ENCODE measurements around the gene HDAC9.
A peak's percentile ranks its signal among the peaks of the same experiment; 100 is the strongest.

HDAC9 gene

DNA sequence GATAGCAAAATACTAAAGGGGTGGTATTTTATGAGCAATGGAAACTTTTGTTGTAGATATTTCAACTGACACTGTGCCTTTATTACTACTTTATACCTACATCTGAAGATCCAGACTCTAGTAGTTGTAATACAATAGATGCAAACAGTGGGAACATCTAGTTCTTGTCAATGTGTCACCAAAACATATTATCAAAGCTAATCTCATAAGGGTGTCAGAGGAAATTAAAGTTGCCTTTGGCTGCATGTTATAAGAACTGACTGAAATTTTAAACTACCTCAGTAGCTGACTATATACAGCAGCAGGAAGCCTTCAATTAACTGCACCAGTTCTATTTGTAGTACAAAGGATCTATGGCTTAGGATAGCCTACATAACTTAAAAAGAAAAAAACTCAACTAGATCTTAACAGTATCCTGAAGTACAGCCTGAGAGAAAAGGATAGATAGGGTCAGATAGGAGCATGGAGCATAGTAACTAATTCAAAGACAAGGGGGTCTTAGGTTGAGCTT lies 30.9 kb downstream of the HDAC9 start:
- DNase-seq (ENCODE audit: low spot score), result no peak

GRCh38 chr7:18529239-18529638 lies 33.7 kb downstream of the HDAC9 start:
- DNase-seq (ENCODE audit: low spot score), result no peak

DNA sequence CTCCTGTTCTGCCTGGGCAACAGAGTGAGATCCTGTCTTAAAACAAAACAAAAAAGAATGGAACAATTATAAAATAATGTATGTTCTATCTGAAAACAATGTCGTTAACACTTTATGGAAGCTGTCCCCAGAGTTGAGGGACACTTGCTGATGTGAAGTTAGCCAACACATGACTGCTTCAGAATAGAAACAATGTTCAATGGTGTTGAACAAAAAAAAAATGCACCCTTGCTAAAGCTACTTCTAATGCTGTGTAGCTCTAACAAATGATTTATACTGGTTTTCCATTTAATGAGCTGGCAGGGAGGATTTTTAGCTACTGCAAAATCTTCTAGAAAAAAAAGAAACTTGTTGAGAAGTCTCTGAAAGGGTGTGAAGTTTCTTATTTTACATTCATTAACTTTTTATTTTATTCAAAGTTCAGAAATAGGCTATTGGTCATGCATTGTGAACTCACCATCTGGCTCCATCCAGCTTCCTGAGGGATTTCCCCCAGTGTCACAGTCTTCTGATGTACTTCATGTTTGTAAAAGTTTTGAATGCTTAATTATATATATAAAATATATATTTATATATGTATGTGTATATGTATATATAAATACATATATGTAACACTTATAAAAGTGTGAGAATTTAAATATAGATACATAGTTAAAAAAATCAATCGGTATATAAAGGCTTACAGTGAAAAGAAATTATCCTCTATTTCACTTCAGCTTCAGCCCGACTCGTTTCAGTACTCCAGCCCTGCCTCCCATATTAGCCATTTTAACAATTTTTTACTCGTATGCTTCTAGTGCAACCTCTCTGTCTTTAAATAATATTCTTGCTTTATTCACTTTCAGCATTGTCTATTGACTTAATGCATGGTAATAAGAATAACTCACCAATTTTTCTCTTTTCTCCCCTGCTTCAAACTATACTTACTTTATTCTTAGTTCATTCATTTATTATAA lies 35.0 kb downstream of the HDAC9 start:
- DNase-seq (ENCODE audit: low spot score), result no peak

- no peak for DNase-seq (ENCODE audit: low spot score)
Measured at GRCh38 chr7:18531539-18531938, 36.0 kb downstream of the HDAC9 start.

DNA sequence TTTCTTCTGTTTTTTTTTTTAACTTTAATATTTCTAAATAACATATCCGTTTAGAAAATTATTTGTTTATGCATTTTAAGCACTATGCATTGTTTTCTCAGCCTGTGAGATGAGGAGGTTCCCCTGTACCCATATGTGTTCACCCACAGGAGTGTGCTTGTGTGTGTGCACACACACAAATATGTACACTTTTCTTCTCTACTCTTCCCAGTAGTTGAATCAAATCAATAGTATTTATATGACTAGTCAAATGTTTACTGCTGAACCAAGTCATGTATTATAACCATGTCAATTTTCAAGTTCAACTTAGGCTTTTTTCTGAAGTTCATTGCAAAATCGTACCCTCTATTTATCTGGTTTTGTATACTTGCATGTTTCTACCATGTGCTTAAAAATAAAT lies 37.3 kb downstream of the HDAC9 start:
- no peak for DNase-seq (ENCODE audit: low spot score)

DNA sequence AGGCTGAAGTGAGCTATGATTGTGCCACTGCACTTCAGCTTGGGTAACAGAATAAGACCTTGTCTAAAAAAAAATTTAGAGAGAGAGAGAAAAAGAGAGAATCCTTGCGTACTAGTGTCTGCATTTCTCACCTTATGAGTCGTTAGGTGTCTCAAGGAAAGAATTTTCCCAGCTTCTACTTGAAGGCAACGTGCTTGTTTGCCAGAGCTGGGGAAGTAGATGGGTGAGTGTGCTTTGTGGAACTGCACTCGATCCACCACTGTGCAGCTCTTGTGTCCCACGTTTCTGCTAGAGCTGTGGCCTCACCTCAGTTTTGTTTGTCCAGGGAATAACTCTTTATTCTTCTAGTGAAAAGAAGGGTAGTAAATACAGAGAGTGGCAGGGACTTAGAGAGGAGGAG lies 38.9 kb downstream of the HDAC9 start:
- DNase-seq (ENCODE audit: low spot score), result no peak

DNA sequence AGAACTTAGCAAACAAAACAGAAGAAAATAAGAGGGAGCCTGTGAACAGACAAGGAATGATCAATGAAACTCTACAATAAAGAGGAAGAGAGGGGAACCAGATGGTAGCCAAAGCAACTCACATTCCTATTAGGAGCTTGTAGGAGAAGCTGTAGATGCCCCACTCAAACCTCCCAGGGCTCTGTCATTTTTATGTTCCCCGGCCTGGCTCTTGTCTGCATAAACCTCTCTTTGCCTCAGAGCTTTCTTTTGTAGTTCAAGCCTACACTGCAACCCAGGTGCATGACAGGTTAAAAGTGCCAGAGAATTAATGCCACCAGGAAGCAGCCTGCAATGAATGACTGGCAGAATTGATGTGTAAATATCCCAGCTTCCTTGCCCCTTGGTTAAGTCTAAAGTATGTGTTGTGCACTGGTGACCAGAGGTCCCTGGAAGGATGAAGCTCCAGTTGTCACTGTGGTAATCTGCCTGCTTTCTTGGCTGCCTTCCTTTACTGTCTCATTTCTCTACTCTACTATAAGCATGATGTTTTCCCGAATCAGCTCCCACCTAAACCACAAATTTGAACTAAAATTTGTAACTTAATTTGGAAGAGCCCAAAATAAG lies 40.4 kb downstream of the HDAC9 start:
- DNase-seq (ENCODE audit: low spot score), result no peak

DNA sequence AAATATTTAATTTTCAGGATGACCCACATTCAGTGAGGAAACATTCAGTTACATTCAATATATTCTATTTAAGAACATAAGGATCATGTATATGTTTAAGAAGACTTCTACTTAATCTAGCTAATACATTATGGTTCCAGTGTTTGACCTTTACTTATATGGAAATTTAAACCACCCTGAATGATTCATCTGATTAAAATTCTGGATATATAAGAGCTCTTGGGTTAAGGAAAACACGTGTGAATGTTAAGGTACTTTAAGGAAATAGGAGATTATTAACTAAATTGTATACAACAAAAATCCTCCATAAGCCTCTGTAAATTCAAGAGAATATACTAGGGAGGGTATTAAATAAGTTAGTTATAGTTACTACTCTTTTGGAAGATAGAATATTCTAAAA lies 40.9 kb downstream of the HDAC9 start:
- DNase-seq (ENCODE audit: low spot score), result no peak

DNA sequence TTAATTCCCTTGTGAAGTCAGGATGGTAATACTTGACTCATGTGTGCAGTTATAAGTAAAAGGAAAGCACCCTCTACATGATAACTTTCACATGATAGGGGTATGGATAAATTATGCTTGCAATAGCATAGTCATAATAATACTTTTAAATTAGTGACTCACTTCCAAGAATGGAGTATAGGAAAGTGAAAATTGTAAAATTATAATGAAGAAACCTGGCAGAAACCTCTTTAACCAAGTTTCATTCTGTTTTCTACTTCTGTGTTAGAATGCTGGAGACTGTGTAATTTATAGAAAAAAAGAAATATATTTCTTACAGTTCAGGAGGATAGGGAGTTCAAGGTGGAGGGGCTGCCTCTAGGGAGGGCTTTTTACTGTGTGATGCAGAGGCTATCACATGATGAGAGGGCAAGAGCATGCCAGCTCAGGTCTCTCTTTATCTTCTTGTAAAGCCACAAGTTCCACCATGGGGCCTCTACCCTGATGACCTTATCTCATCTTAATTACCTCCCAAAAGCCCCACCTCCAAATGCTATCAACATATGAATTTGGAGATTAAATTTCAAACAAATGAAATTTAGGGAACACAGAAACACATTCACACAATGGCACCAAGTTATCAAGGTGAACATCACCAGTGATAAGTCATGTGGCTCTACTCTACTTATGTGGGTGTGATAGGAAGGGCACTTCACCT lies 43.2 kb downstream of the HDAC9 start:
- no peak for DNase-seq (ENCODE audit: low spot score)

- no peak for DNase-seq (ENCODE audit: low spot score)
Measured at GRCh38 chr7:18540396-18540795, 44.8 kb downstream of the HDAC9 start.

DNA sequence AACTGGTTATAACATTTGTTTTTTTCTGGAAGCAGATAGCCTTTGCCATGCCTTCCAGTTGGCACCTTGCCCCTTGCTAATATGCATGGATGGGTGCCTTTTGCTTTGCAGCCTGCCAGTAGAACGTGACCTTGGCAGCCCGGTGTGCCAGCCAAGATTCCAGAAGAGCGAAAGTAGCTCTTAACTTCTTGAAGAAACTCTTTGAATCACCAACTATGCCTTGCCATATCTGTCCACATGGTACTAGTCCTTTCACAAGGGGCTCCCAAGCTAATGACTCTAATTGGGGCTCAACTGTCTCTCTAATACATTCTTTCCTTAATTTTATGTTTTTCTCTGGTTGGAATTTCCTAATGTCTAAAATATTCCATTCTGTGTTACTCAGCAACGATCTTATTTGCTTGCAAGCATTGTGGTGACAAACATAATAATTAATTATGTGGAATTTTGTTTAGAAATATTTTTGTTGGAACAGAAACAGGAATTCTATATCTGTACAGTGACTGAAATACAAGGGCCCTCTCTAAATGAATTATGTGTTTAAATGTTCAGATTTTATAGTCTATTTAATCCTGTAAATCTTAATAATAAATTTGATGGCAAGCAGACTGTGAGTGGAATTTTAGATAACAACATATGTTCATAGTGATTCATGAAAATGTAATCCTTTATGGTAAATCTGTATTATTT lies 45.8 kb downstream of the HDAC9 start:
- peak; percentile 7 for DNase-seq (ENCODE audit: low spot score)

DNA sequence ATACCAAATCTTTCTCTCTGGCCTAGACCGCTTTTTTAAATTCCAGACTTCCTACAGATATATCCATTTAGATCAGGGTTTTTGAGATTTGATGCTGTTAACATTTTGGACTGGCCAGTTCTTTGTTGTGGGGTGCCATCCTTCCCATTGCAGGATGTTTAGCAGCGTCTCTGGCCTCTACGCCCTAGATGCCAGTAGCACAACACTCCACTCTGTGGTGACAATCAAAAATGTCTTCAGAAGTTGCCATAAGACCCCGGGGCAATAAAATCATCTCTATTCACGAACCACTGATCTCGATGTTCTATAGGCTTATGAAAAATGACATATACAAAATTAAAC lies 46.3 kb downstream of the HDAC9 start:
- DNase-seq (ENCODE audit: low spot score), result no peak

- DNase-seq (ENCODE audit: low spot score), result no peak
Measured at GRCh38 chr7:18546576-18546975, 51.0 kb downstream of the HDAC9 start.

GRCh38 chr7:18547509-18548187 lies 52.1 kb downstream of the HDAC9 start:
- DNase-seq (ENCODE audit: low spot score), result no peak

GRCh38 chr7:18548534-18548933 lies 53.0 kb downstream of the HDAC9 start:
- no peak for DNase-seq (ENCODE audit: low spot score)

GRCh38 chr7:18550574-18550973 lies 55.0 kb downstream of the HDAC9 start:
- no peak for DNase-seq (ENCODE audit: low spot score)

DNA sequence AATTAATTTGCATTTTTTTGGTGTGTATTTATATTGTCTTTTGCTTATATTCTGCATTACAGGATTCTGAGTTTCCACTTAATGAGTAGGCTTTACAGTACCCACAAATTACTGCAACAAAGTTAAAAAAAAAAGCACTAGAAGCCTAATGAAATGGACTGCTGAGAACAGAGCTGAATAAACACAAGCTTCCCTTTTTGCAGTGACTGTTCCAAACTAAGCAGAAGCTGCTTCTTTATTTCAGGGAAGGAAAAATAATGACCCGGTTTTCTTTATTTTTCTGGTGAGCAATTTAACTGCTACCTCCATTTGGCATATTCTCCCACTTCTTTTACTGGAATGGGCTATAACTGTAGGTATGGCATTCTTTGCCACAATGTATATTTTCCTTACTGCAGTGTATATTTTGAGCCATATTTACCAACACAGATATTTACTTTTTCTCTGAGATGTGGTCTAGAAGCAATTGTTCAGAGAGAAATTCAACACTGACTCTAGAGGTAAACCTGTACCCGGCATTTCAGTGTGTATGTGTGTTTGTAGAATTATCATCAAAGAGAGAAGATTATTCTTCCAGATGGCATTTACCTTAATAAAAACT lies 56.9 kb downstream of the HDAC9 start:
- DNase-seq (ENCODE audit: low spot score), result no peak

GRCh38 chr7:18552943-18553604 lies 57.5 kb downstream of the HDAC9 start:
- DNase-seq (ENCODE audit: low spot score), result no peak

- DNase-seq (ENCODE audit: low spot score), result no peak
Measured at GRCh38 chr7:18553605-18554003, 58.1 kb downstream of the HDAC9 start.

DNA sequence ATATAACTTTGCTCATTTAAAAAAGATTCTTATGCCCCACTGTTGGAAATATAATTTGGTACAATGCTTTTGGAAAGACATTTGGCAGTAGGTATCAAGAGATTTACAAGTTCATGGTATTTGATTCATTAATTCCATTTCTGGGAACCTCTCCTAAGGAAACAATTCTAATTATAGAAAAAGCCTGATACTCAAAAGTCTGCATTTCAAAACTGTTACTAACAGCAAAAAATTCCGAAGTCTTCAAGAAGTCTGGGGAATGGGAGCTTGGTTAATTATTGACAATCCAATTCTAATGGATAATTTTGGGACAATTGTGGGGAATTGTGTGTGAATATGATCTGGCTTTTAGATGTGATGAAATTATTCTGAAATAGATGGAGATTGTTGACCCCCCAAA lies 59.6 kb downstream of the HDAC9 start:
- peak; percentile 19 for DNase-seq (ENCODE audit: low spot score)

- no peak for DNase-seq (ENCODE audit: low spot score)
Measured at GRCh38 chr7:18555968-18556367, 60.4 kb downstream of the HDAC9 start.
